Spinal cord (tissue), 10 donors: Measurements from ENCODE around the gene ADAT1. TPM values are rescaled to one million over a fixed set of nuclear protein-coding genes. Genes with fewer than 3 reads are reported as not detected.

ENCODE experiments used
- DNase-seq, 6 donors: peaks; one replicate each; pipeline versions ENCODE4 v3.0.0 to v3.0.0-alpha.2; 2013 to 2015; ENCODE audit warnings: low spot score in 6 of 6, low read depth in 4 of 6
- H3K27ac ChIP-seq: one replicate; pipeline ENCODE4 v1.5.1; 2013; ENCODE audit warnings: low read depth, low read length, control low read depth
- H3K27me3 ChIP-seq: one replicate; pipeline ENCODE4 v1.6.1; 2013; ENCODE audit warnings: low read length; ENCODE audit not compliant: control insufficient read depth, insufficient read depth
- H3K36me3 ChIP-seq: one replicate; pipeline ENCODE4 v1.6.1; 2013; ENCODE audit warnings: low read length; ENCODE audit not compliant: control insufficient read depth, insufficient read depth
- H3K4me1 ChIP-seq: one replicate; pipeline ENCODE4 v1.6.1; 2013; ENCODE audit warnings: low read length; ENCODE audit not compliant: control insufficient read depth, insufficient read depth
- H3K4me3 ChIP-seq: one replicate; pipeline ENCODE4 v1.5.1; 2013; ENCODE audit warnings: low read depth, low read length, control low read depth
- H3K9me3 ChIP-seq: one replicate; pipeline ENCODE4 v1.6.1; 2013; ENCODE audit warnings: low read length; ENCODE audit not compliant: control insufficient read depth, insufficient read depth
- WGBS: methylation state at CpG from one replicate; pipeline ENCODE4 v1.1.5; 2013; ENCODE audit warnings: missing lambda C conversion rate; ENCODE audit not compliant: insufficient coverage; 5-methylcytosine and 5-hydroxymethylcytosine counted together
- polyA plus RNA-seq, 2 donors: library from polyadenylated mRNA; unstranded; fragments of 120-200 nt; gene quantifications; one replicate each; pipeline ENCODE4 v1.2.1, GENCODE V29; 2013; ENCODE audit not compliant: insufficient read length in 2 of 2
- total RNA-seq, 2 donors: library from RNA; depleted of rRNA in 1 of 2; stranded (reverse); fragments of 120-200 nt in 1 of 2; fragments of >200 nt in 1 of 2; gene quantifications; one replicate each; pipeline versions ENCODE4 v1.2.3 to v1.2.4, GENCODE V29; 2013 to 2014
- donor health status: healthy.

The ADAT1 gene
- total and polyA plus RNA-seq, 4 donors: 40.7 to 54.8 (median 43.2) TPM

GRCh38 chr16:75566758-75567255 lies 56.3 kb downstream of the ADAT1 start:
- Histone ChIP-seq H3K36me3 (peaks cover 33% of the 10 kb centered on the region), H3K4me3 (peak overlapping the region; percentile 97), H3K27me3 (no peaks in the 10 kb centered on the region), H3K4me1 (peaks cover 29% of the 10 kb centered on the region), H3K27ac (no peak overlapping the region), H3K9me3 (no peaks in the 10 kb centered on the region)
- peak in 1 of 6 donors; percentile 15 for DNase-seq
- 1% methylated on average over 32 of the region's 32 CpGs for WGBS

GRCh38 chr16:75566040-75566757 lies 56.9 kb downstream of the ADAT1 start, which contains the start of gene GABARAPL2:
TSS of gene GABARAPL2 (plus strand) at chr16:75566379. CDS start at chr16:75566487, 108 bp downstream.
- Histone ChIP-seq H3K4me3 (peak within 1 kb of the TSS; percentile 97), H3K27me3 (no peaks in the 10 kb centered on the region), H3K9me3 (no peaks in the 10 kb centered on the region), H3K36me3 (peaks cover 27% of the 10 kb centered on the region), H3K4me1 (peaks cover 29% of the 10 kb centered on the region), H3K27ac (peak within 1 kb of the TSS; percentile 89)
- DNase-seq: peak in 5 of 6 donors; percentile 84 to 97 (median 87)
- under 1% methylated on average over 69 of the region's 69 CpGs for WGBS

GRCh38 chr16:75565640-75566039 lies 57.4 kb downstream of the ADAT1 start:
- peaks cover 24% of the 10 kb centered on the region for H3K36me3 ChIP-seq
- H3K27ac ChIP-seq: peak overlapping the region; percentile 89
- H3K4me3 ChIP-seq: peak overlapping the region; percentile 97
- DNase-seq: no peak
- WGBS: 16% methylated on average over 11 of the region's 15 CpGs
- peaks cover 26% of the 10 kb centered on the region for H3K4me1 ChIP-seq
- H3K9me3 ChIP-seq: no peaks in the 10 kb centered on the region
- H3K27me3 ChIP-seq: no peaks in the 10 kb centered on the region

- Histone ChIP-seq H3K36me3 (no peaks in the 10 kb centered on the region), H3K27me3 (no peaks in the 10 kb centered on the region), H3K9me3 (no peaks in the 10 kb centered on the region), H3K4me3 (no peak overlapping the region), H3K4me1 (peaks cover 17% of the 10 kb centered on the region), H3K27ac (no peak overlapping the region)
- no peak for DNase-seq
- WGBS: 40% methylated on average over 6 of the region's 10 CpGs
Measured at GRCh38 chr16:75559564-75560372, 63.3 kb downstream of the ADAT1 start.

- Histone ChIP-seq H3K9me3 (no peaks in the 10 kb centered on the region), H3K36me3 (no peaks in the 10 kb centered on the region), H3K27ac (no peak overlapping the region), H3K27me3 (no peaks in the 10 kb centered on the region), H3K4me1 (peaks cover 22% of the 10 kb centered on the region), H3K4me3 (no peak overlapping the region)
- WGBS: 81% methylated on average over 2 of the region's 2 CpGs
- DNase-seq: no peak
Measured at GRCh38 chr16:75558846-75559401, 64.2 kb downstream of the ADAT1 start.

GRCh38 chr16:75556431-75556950 lies 66.6 kb downstream of the ADAT1 start:
- H3K4me3 ChIP-seq: peak overlapping the region; percentile 73
- H3K27ac ChIP-seq: peak overlapping the region; percentile 93
- H3K9me3 ChIP-seq: no peaks in the 10 kb centered on the region
- no peaks in the 10 kb centered on the region for H3K27me3 ChIP-seq
- no peak for DNase-seq
- peaks cover 22% of the 10 kb centered on the region for H3K4me1 ChIP-seq
- 11% methylated on average over 7 of the region's 16 CpGs for WGBS
- H3K36me3 ChIP-seq: no peaks in the 10 kb centered on the region

- Histone ChIP-seq H3K27me3 (no peaks in the 10 kb centered on the region), H3K4me1 (peaks cover 22% of the 10 kb centered on the region), H3K27ac (peak within 1 kb of the TSS; percentile 93), H3K9me3 (no peaks in the 10 kb centered on the region), H3K36me3 (no peaks in the 10 kb centered on the region), H3K4me3 (peak within 1 kb of the TSS; percentile 73)
- peak; percentile 87 to 99 (median 94) for DNase-seq
- under 1% methylated on average over 75 of the region's 75 CpGs for WGBS
Measured at GRCh38 chr16:75555707-75556430, 67.2 kb downstream of the ADAT1 start, which contains the start of gene TMEM231. TSS of gene TMEM231 (minus strand) at chr16:75556252. CDS start at chr16:75556209, 43 bp downstream.

- Histone ChIP-seq H3K27me3 (no peaks in the 10 kb centered on the region), H3K36me3 (no peaks in the 10 kb centered on the region), H3K9me3 (no peaks in the 10 kb centered on the region), H3K4me3 (peak overlapping the region; percentile 73), H3K4me1 (peaks cover 22% of the 10 kb centered on the region), H3K27ac (peak overlapping the region; percentile 93)
- peak in 5 of 6 donors; percentile 72 to 97 (median 80) for DNase-seq
- under 1% methylated on average over 23 of the region's 26 CpGs for WGBS
Measured at GRCh38 chr16:75555213-75555706, 67.8 kb downstream of the ADAT1 start.
